WI38 (cell line): ENCODE results near the gene ANTXRL.

Source experiments
- H3K4me3 ChIP-seq: 2 replicates; pipeline ENCODE4 v1.5.1; 2011; ENCODE audit warnings: low read depth, mild to moderate bottlenecking, control low read depth, low read length
- CTCF ChIP-seq: IDR thresholded peaks from 2 replicates; pipeline ENCODE4 v1.5.1; 2012; ENCODE audit warnings: low read depth, mild to moderate bottlenecking, control low read depth, low read length

Gene ANTXRL

GRCh38 chr10:46317889-46318288 lies 31.1 kb downstream of the ANTXRL start:
- TF ChIP-seq CTCF, result no peak
- no peak overlapping the region for H3K4me3 ChIP-seq

GRCh38 chr10:46318799-46319198 lies 32.0 kb downstream of the ANTXRL start:
- H3K4me3 ChIP-seq, result no peak overlapping the region
- no peak for TF ChIP-seq CTCF

GRCh38 chr10:46319389-46319788 lies 32.6 kb downstream of the ANTXRL start:
- no peak overlapping the region for H3K4me3 ChIP-seq
- no peak for TF ChIP-seq CTCF

- TF ChIP-seq CTCF, result no peak
- no peak overlapping the region for H3K4me3 ChIP-seq
Measured at GRCh38 chr10:46321770-46322169, 35.0 kb downstream of the ANTXRL start.

GRCh38 chr10:46323176-46323575 lies 36.4 kb downstream of the ANTXRL start:
- no peak for TF ChIP-seq CTCF
- H3K4me3 ChIP-seq, result no peak overlapping the region

- H3K4me3 ChIP-seq, result no peak overlapping the region
- peak; percentile 52 for TF ChIP-seq CTCF
Measured at GRCh38 chr10:46325021-46325420, 38.2 kb downstream of the ANTXRL start.

GRCh38 chr10:46326066-46326465 lies 39.3 kb downstream of the ANTXRL start:
- no peak overlapping the region for H3K4me3 ChIP-seq
- TF ChIP-seq CTCF, result no peak
